OCI-LY3 (cell line): ENCODE results near the gene IL6.
"Not testable (repeated sequence)": the region's sequence is repeated elsewhere in the genome, so short reads cannot be mapped to it uniquely, and the experiment has no call there.

ENCODE experiments used
- CTCF ChIP-seq: fragments of 200-600, 300-600 bp; sonication (generic); IDR thresholded peaks from 2 replicates; pipeline ENCODE4 v1.5.1; 2014; ENCODE audit warnings: antibody characterized with exemption, low read length, low read depth
- EZH2phosphoT487 ChIP-seq: fragments of 200-600 bp; shearing (Covaris generic); IDR thresholded peaks from 2 replicates; pipeline ENCODE4 v1.6.1; 2018; ENCODE audit warnings: antibody characterized with exemption, mixed run types, low read depth

GRCh38 chr7:22709062-22709829 lies 17.8 kb upstream of the IL6 start:
- not testable (repeated sequence) for TF ChIP-seq CTCF, EZH2phosphoT487
